Jurkat, Clone E6-1 (cell line): ENCODE data around the gene MARCHF6.

ENCODE experiments used
- DNase-seq: peaks from one replicate; pipeline ENCODE4 v3.0.0-alpha.2; 2011; ENCODE audit warnings: low read depth, low spot score
- H3K4me3 ChIP-seq: 2 replicates; pipeline ENCODE4 v1.5.1; 2011; ENCODE audit warnings: mild to moderate bottlenecking, low read length, control low read depth, moderate library complexity

The MARCHF6 gene

GRCh38 chr5:10320793-10321192 lies 32.7 kb upstream of the MARCHF6 start:
- no peak overlapping the region for H3K4me3 ChIP-seq
- DNase-seq, result no peak

GRCh38 chr5:10321882-10322281 lies 31.6 kb upstream of the MARCHF6 start:
- DNase-seq, result no peak
- H3K4me3 ChIP-seq, result no peak overlapping the region

- no peak overlapping the region for H3K4me3 ChIP-seq
- DNase-seq, result no peak
These were observed 29.7 kb upstream of the MARCHF6 start for GRCh38 chr5:10323588-10324488.

GRCh38 chr5:10324518-10325370 lies 28.8 kb upstream of the MARCHF6 start:
- no peak for DNase-seq
- no peak overlapping the region for H3K4me3 ChIP-seq

- no peak overlapping the region for H3K4me3 ChIP-seq
- DNase-seq, result peak; percentile 71
These were observed 25.2 kb upstream of the MARCHF6 start for GRCh38 chr5:10328323-10328722.

- no peak for DNase-seq
These were observed 24.1 kb upstream of the MARCHF6 start for GRCh38 chr5:10329446-10329819.

GRCh38 chr5:10329820-10330481 lies 23.5 kb upstream of the MARCHF6 start:
- no peak overlapping the region for H3K4me3 ChIP-seq
- no peak for DNase-seq

More at GRCh38 chr5:10329446-10329819, 24.1 kb upstream of the MARCHF6 start:
- H3K4me3 ChIP-seq, result no peak overlapping the region

GRCh38 chr5:10330511-10331230 lies 22.8 kb upstream of the MARCHF6 start:
- H3K4me3 ChIP-seq, result no peak overlapping the region
- no peak for DNase-seq

- no peak for DNase-seq
These were observed 22.1 kb upstream of the MARCHF6 start for GRCh38 chr5:10331341-10331796.

GRCh38 chr5:10332301-10332700 lies 21.2 kb upstream of the MARCHF6 start:
- no peak for DNase-seq
- H3K4me3 ChIP-seq, result no peak overlapping the region

More at GRCh38 chr5:10331341-10331796, 22.1 kb upstream of the MARCHF6 start:
- no peak overlapping the region for H3K4me3 ChIP-seq

GRCh38 chr5:10333154-10334006 lies 20.1 kb upstream of the MARCHF6 start:
- DNase-seq, result no peak
- H3K4me3 ChIP-seq, result no peak overlapping the region

GRCh38 chr5:10334831-10335230 lies 18.7 kb upstream of the MARCHF6 start:
- no peak for DNase-seq
- H3K4me3 ChIP-seq, result no peak overlapping the region

- no peak overlapping the region for H3K4me3 ChIP-seq
- DNase-seq, result no peak
These were observed 17.6 kb upstream of the MARCHF6 start for GRCh38 chr5:10335711-10336470.

- H3K4me3 ChIP-seq, result no peak overlapping the region
- DNase-seq, result no peak
These were observed 16.4 kb upstream of the MARCHF6 start for GRCh38 chr5:10337107-10337506.

GRCh38 chr5:10337986-10338385 lies 15.5 kb upstream of the MARCHF6 start:
- no peak for DNase-seq

GRCh38 chr5:10338686-10339057 lies 14.8 kb upstream of the MARCHF6 start:
- DNase-seq, result no peak
- no peak overlapping the region for H3K4me3 ChIP-seq

More at GRCh38 chr5:10337986-10338385, 15.5 kb upstream of the MARCHF6 start:
- H3K4me3 ChIP-seq, result no peak overlapping the region

- no peak overlapping the region for H3K4me3 ChIP-seq
- no peak for DNase-seq
These were observed 14.3 kb upstream of the MARCHF6 start for GRCh38 chr5:10339058-10339811.
